ENCODE data around the gene PIAS2. TPM values are rescaled to one million over a fixed set of nuclear protein-coding genes. Genes with fewer than 3 reads are reported as not detected.

Gene PIAS2
- total and polyA plus RNA-seq, 2 of the 13 experiments (the other 11 are each of a cell fraction or from before 2014, with no cell fraction given) = 12.2 to 12.7 TPM

DNA sequence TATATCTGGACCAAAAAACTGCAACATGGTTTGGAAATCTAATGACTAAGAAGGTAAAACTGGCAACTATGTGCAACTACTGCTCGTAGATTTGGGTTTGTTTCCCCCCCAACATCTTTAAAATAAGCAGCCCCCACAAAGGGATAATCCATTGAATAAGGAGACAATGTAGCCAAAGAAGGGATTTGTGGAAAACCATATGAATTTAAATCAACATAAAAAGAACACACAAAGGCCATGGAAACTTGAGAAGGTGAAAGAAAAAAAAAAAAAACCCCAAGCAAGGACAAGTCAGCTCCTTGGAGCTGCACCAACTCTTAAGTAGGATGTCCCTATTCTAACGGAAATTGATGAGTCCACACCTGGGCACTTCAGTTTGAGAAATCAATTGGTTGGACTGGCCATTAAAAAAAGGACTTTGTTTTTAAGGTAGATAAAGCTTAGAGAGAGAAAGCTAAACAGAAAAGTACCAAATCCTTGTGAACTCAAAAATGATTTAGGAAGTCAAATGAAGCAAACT lies 106.8 kb downstream of the PIAS2 start:
- Histone ChIP-seq H3K4me2 (ENCODE audit: low read depth, low read length) (no peak overlapping the region), H3K27ac (ENCODE audit: extremely low read length, insufficient read depth, low read length) (no peak overlapping the region), H3K79me2 (ENCODE audit: insufficient read depth, low read length) (no peaks in the 10 kb centered on the region), H3K4me3 (replicated peaks in 1 of 3; ENCODE audit: insufficient read depth in 1 of 3, low read depth in 2 of 3, low read length in 3 of 3) (no peak overlapping the region), H3K36me3 (replicated peaks in 1 of 2; ENCODE audit: control insufficient read depth in 1 of 2, insufficient read depth in 2 of 2, low read length in 2 of 2) (no peaks in the 10 kb centered on the region), H3K9ac (ENCODE audit: insufficient read depth, low read depth, low read length) (no peak overlapping the region), H3K9me3 (ENCODE audit: low read length) (no peaks in the 10 kb centered on the region), H4K20me1 (ENCODE audit: insufficient read depth, low read length) (no peaks in the 10 kb centered on the region), H3K4me1 (ENCODE audit: insufficient read depth, low read length) (peaks cover 3% of the 10 kb centered on the region; the same call in 1 of the 2 replicates), H3K27me3 (ENCODE audit: control insufficient read depth in 1 of 2, insufficient read depth in 2 of 2, low read length in 2 of 2) (no peaks in the 10 kb centered on the region), H2AFZ (ENCODE audit: low read length) (no peak overlapping the region)
- intact Hi-C loops (cut with micrococcal nuclease; ENCODE audit: unreplicated experiment) = no loop called here
- ATAC-seq = no peak
- in situ Hi-C loops (cut with HindIII; ENCODE audit: extremely low pct_ligation_motif_present, low pct_unique_long_range_greater_than_20kb) = no loop called here
- no TSS peak for BruUV-seq (replicated peaks)
- ChIA-PET POLR2A (no interaction called here), CTCF (ENCODE audit: low intra/inter-chr PET ratio, low total read pairs) (no interaction called here)
- no peak for DNase-seq (ENCODE audit: low spot score)
- no peak for FAIRE-seq
- 98% methylated on average over 2 of the region's 2 CpGs for WGBS (ENCODE audit: low lambda C conversion rate)
- no peak for TF ChIP-seq DNMT3B (CRISPR knock-in tag; conservative IDR thresholded peaks at IDR 0.05)
- TF ChIP-seq, protein P1, sequence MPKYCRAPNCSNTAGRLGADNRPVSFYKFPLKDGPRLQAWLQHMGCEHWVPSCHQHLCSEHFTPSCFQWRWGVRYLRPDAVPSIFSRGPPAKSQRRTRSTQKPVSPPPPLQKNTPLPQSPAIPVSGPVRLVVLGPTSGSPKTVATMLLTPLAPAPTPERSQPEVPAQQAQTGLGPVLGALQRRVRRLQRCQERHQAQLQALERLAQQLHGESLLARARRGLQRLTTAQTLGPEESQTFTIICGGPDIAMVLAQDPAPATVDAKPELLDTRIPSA (CRISPR knock-in tag; IDR thresholded peaks at IDR 0.05; ENCODE audit: borderline replicate concordance) = no peak
- no peak for TF ChIP-seq U2AF1 (optimal IDR thresholded peaks at IDR 0.05; ENCODE audit: low read depth, low read length)
- TF ChIP-seq ZC3H4 (CRISPR knock-in tag; IDR thresholded peaks at IDR 0.05; ENCODE audit: borderline replicate concordance) = no peak
- no peak for TF ChIP-seq ARHGAP35 (CRISPR knock-in tag; IDR thresholded peaks at IDR 0.05; ENCODE audit: borderline replicate concordance)
- no peak for TF ChIP-seq ZNF567 (CRISPR knock-in tag; IDR thresholded peaks at IDR 0.05; ENCODE audit: borderline replicate concordance)
- TF ChIP-seq MXD4 (CRISPR knock-in tag; IDR thresholded peaks at IDR 0.05) = no peak
- no peak for TF ChIP-seq RFX1 (IDR thresholded peaks at IDR 0.05)
- TF ChIP-seq BCL6 (CRISPR knock-in tag; IDR thresholded peaks at IDR 0.05) = no peak
- TF ChIP-seq, protein P2, sequence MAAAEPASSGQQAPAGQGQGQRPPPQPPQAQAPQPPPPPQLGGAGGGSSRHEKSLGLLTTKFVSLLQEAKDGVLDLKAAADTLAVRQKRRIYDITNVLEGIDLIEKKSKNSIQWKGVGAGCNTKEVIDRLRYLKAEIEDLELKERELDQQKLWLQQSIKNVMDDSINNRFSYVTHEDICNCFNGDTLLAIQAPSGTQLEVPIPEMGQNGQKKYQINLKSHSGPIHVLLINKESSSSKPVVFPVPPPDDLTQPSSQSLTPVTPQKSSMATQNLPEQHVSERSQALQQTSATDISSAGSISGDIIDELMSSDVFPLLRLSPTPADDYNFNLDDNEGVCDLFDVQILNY (CRISPR knock-in tag; conservative IDR thresholded peaks at IDR 0.05) = no peak
- TF ChIP-seq ZNF615 (CRISPR knock-in tag; IDR thresholded peaks at IDR 0.05; ENCODE audit: borderline replicate concordance) = no peak
- TF ChIP-seq ZNF644 (CRISPR knock-in tag; IDR thresholded peaks at IDR 0.05; ENCODE audit: low read depth) = no peak
- TF ChIP-seq, protein P3, sequence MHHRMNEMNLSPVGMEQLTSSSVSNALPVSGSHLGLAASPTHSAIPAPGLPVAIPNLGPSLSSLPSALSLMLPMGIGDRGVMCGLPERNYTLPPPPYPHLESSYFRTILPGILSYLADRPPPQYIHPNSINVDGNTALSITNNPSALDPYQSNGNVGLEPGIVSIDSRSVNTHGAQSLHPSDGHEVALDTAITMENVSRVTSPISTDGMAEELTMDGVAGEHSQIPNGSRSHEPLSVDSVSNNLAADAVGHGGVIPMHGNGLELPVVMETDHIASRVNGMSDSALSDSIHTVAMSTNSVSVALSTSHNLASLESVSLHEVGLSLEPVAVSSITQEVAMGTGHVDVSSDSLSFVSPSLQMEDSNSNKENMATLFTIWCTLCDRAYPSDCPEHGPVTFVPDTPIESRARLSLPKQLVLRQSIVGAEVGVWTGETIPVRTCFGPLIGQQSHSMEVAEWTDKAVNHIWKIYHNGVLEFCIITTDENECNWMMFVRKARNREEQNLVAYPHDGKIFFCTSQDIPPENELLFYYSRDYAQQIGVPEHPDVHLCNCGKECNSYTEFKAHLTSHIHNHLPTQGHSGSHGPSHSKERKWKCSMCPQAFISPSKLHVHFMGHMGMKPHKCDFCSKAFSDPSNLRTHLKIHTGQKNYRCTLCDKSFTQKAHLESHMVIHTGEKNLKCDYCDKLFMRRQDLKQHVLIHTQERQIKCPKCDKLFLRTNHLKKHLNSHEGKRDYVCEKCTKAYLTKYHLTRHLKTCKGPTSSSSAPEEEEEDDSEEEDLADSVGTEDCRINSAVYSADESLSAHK (CRISPR knock-in tag; IDR thresholded peaks at IDR 0.05; ENCODE audit: borderline replicate concordance) = no peak
- TF ChIP-seq, protein P4, sequence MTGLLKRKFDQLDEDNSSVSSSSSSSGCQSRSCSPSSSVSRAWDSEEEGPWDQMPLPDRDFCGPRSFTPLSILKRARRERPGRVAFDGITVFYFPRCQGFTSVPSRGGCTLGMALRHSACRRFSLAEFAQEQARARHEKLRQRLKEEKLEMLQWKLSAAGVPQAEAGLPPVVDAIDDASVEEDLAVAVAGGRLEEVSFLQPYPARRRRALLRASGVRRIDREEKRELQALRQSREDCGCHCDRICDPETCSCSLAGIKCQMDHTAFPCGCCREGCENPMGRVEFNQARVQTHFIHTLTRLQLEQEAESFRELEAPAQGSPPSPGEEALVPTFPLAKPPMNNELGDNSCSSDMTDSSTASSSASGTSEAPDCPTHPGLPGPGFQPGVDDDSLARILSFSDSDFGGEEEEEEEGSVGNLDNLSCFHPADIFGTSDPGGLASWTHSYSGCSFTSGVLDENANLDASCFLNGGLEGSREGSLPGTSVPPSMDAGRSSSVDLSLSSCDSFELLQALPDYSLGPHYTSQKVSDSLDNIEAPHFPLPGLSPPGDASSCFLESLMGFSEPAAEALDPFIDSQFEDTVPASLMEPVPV (CRISPR knock-in tag; IDR thresholded peaks at IDR 0.05) = no peak
- TF ChIP-seq, protein P5, sequence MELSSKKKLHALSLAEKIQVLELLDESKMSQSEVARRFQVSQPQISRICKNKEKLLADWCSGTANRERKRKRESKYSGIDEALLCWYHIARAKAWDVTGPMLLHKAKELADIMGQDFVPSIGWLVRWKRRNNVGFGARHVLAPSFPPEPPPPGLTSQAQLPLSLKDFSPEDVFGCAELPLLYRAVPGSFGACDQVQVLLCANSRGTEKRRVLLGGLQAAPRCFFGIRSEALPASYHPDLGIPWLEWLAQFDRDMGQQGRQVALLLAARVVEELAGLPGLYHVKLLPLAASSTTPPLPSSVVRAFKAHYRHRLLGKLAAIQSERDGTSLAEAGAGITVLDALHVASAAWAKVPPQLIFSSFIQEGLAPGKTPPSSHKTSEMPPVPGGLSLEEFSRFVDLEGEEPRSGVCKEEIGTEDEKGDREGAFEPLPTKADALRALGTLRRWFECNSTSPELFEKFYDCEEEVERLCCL (CRISPR knock-in tag; IDR thresholded peaks at IDR 0.05; ENCODE audit: borderline replicate concordance) = no peak
- no peak for TF ChIP-seq ELF1 (CRISPR knock-in tag; IDR thresholded peaks at IDR 0.05)
- no peak for TF ChIP-seq POLR2AphosphoS2 (IDR thresholded peaks at IDR 0.05; ENCODE audit: low read depth, low read length)
- TF ChIP-seq, protein P6, sequence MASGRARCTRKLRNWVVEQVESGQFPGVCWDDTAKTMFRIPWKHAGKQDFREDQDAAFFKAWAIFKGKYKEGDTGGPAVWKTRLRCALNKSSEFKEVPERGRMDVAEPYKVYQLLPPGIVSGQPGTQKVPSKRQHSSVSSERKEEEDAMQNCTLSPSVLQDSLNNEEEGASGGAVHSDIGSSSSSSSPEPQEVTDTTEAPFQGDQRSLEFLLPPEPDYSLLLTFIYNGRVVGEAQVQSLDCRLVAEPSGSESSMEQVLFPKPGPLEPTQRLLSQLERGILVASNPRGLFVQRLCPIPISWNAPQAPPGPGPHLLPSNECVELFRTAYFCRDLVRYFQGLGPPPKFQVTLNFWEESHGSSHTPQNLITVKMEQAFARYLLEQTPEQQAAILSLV (CRISPR knock-in tag; IDR thresholded peaks at IDR 0.05; ENCODE audit: borderline replicate concordance) = no peak
